Smooth muscle cell (in vitro differentiated cells): ENCODE measurements around the gene NEK6. TPM values are rescaled to one million over a fixed set of nuclear protein-coding genes. Genes with fewer than 3 reads are reported as not detected.
A peak's percentile ranks its signal among the peaks of the same experiment; 100 is the strongest.

Experiments used
- DNase-seq: peaks from one replicate; lab custom pipeline; 2025; ENCODE audit not compliant: unreplicated experiment; lab: John Stamatoyannopoulos, UW
- H2AFZ ChIP-seq: fragments of 200-600 bp; sonication (generic); 2 replicates; pipeline ENCODE4 v1.6.0; 2016; ENCODE audit warnings: antibody characterized with exemption, low read depth, mild to moderate bottlenecking
- H3F3A ChIP-seq: fragments of 200-600 bp; sonication (generic); 2 replicates; pipeline ENCODE4 v1.6.0; 2017; ENCODE audit warnings: antibody characterized with exemption, low read depth
- H3K27ac ChIP-seq: fragments of 200-600 bp; sonication (generic); 2 replicates; pipeline ENCODE4 v1.5.1; 2016; ENCODE audit warnings: low read depth, mild to moderate bottlenecking
- H3K27me3 ChIP-seq: fragments of 200-600 bp; sonication (generic); 2 replicates; pipeline ENCODE4 v1.6.1; 2016; ENCODE audit warnings: low read depth, mild to moderate bottlenecking
- H3K36me3 ChIP-seq: fragments of 200-600 bp; sonication (generic); 2 replicates; pipeline ENCODE4 v1.5.1; 2016; ENCODE audit warnings: low read depth
- H3K4me1 ChIP-seq: fragments of 200-600 bp; sonication (generic); 2 replicates; pipeline ENCODE4 v1.5.1; 2016; ENCODE audit warnings: low read depth
- H3K4me2 ChIP-seq: fragments of 200-600 bp; sonication (generic); 2 replicates; pipeline ENCODE4 v1.6.0; 2016; ENCODE audit warnings: mild to moderate bottlenecking
- H3K4me3 ChIP-seq: fragments of 200-600 bp; sonication (generic); 2 replicates; pipeline ENCODE4 v1.5.1; 2016; ENCODE audit warnings: mild to moderate bottlenecking
- H3K79me2 ChIP-seq: fragments of 200-600 bp; sonication (generic); 2 replicates; pipeline ENCODE4 v1.6.0; 2016; ENCODE audit warnings: low read depth, mild to moderate bottlenecking
- H3K9ac ChIP-seq: fragments of 200-600 bp; sonication (generic); 2 replicates; pipeline ENCODE4 v1.6.0; 2016; ENCODE audit warnings: low read depth
- H3K9me3 ChIP-seq: fragments of 200-600 bp; sonication (generic); replicated peaks from 2 replicates; pipeline ENCODE4 v1.5.1; 2016; ENCODE audit warnings: low read depth
- H4K20me1 ChIP-seq: fragments of 200-600 bp; sonication (generic); 2 replicates; pipeline ENCODE4 v1.6.0; 2016; ENCODE audit warnings: low read depth
- WGBS: methylation state at CpG from one replicate; pipeline ENCODE4 v1.1.7; 2016; ENCODE audit warnings: low lambda C conversion rate; 5-methylcytosine and 5-hydroxymethylcytosine counted together
- polyA plus RNA-seq: library from polyadenylated mRNA; unstranded; fragments of >200 nt; fragmentation: Nextera tagmentation; extraction: Ambion mirVana; gene quantifications from 2 replicates; pipeline ENCODE4 v1.2.1, GENCODE V29; 2016
- total RNA-seq: library from RNA; depleted of rRNA; stranded (reverse); fragments of >200 nt; gene quantifications from 2 replicates; pipeline ENCODE4 v1.2.3, GENCODE V29; 2014
- TF ChIP-seq, protein P1 (sequence below): fragments of 200-600 bp; sonication (generic); IDR thresholded peaks from 2 replicates; pipeline ENCODE4 v1.5.1; 2017; ENCODE audit warnings: borderline replicate concordance, mild to moderate bottlenecking, antibody characterized with exemption; ENCODE audit not compliant: insufficient read depth, poor library complexity, severe bottlenecking

The NEK6 gene
- total and polyA plus RNA-seq, 2 experiments from 2014 or later, result 45.9 to 108 TPM

DNA sequence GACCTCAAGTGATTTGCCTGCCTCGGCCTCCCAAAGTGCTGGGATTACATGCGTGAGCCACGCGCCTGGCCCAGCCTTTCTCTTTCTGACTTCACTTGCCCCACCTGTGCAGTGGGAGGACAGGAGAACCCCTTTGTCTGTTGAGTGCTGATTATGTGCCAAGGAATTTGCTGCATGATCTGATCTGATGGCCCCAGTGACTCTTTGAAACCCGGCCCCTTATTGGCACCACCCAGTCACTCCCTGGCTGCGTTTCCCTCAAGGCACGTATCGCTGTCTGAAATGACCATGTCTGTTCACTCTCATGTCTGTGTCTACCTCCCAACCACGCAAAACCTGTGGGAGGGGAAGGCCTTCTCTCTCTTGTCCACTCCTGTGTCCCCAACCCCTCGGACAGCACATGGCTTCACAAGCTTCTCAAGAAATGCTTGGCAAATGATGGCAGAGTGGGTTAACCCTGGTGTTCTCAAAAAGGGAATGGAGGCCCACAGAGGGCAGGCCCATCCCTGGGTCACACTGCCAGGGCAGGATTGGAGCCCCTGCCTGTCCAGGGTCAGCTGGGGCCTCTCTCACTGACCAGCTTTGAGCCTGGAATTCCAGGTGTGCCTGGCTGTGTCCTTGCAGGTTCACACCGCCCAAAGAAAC lies 21.9 kb downstream of the NEK6 start:
- Histone ChIP-seq H3K4me1 (peaks cover 21% of the 10 kb centered on the region), H3K27me3 (no peaks in the 10 kb centered on the region), H3K36me3 (no peaks in the 10 kb centered on the region), H2AFZ (no peak overlapping the region), H4K20me1 (peaks cover 99% of the 10 kb centered on the region), H3K4me3 (no peak overlapping the region), H3K27ac (peak overlapping the region; percentile 66), H3K79me2 (peaks cover 99% of the 10 kb centered on the region), H3K9me3 (no peaks in the 10 kb centered on the region), H3F3A (peaks cover 14% of the 10 kb centered on the region), H3K4me2 (peak overlapping the region; percentile 21), H3K9ac (no peak overlapping the region)
- 78% methylated on average over 11 of the region's 11 CpGs for WGBS
- TF ChIP-seq, protein P1, sequence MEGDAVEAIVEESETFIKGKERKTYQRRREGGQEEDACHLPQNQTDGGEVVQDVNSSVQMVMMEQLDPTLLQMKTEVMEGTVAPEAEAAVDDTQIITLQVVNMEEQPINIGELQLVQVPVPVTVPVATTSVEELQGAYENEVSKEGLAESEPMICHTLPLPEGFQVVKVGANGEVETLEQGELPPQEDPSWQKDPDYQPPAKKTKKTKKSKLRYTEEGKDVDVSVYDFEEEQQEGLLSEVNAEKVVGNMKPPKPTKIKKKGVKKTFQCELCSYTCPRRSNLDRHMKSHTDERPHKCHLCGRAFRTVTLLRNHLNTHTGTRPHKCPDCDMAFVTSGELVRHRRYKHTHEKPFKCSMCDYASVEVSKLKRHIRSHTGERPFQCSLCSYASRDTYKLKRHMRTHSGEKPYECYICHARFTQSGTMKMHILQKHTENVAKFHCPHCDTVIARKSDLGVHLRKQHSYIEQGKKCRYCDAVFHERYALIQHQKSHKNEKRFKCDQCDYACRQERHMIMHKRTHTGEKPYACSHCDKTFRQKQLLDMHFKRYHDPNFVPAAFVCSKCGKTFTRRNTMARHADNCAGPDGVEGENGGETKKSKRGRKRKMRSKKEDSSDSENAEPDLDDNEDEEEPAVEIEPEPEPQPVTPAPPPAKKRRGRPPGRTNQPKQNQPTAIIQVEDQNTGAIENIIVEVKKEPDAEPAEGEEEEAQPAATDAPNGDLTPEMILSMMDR, result no peak
- DNase-seq, result no peak

DNA sequence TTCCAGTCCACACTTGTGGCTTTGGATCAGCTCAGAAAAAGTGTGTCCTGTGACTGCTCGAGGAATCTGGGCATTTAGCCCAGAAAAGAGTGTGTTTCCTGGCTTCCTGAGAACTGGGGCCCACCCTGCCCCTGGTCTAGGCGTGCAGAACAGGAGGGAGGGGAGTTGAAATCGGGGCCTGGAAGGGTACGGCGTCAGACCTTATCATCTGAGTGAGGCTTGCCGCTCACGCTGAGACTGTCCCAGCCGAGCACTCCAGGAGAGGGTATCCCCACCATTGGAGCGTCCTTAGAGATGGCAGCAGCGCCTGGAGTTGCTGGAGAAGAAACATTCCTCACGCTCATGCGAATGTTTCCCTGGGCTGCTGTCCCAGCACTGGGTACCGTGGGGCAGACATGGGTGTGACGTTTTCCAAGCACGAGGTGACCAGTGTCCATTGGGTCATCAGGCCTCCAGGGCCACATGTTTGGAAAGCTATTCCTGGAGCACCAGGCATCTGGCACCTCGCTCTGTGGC lies 22.5 kb downstream of the NEK6 start:
- H4K20me1 ChIP-seq, result peaks cover 99% of the 10 kb centered on the region
- no peak overlapping the region for H3K9ac ChIP-seq
- TF ChIP-seq, protein P1, result no peak
- 75% methylated on average over 16 of the region's 16 CpGs for WGBS
- no peaks in the 10 kb centered on the region for H3K27me3 ChIP-seq
- DNase-seq, result no peak
- peak overlapping the region; percentile 66 for H3K27ac ChIP-seq
- no peak overlapping the region for H3K4me2 ChIP-seq
- H3K79me2 ChIP-seq, result peaks cover 98% of the 10 kb centered on the region
- peaks cover 20% of the 10 kb centered on the region for H3F3A ChIP-seq
- no peaks in the 10 kb centered on the region for H3K36me3 ChIP-seq
- no peak overlapping the region for H2AFZ ChIP-seq
- no peak overlapping the region for H3K4me3 ChIP-seq
- H3K4me1 ChIP-seq, result peaks cover 26% of the 10 kb centered on the region
- H3K9me3 ChIP-seq, result no peaks in the 10 kb centered on the region

DNA sequence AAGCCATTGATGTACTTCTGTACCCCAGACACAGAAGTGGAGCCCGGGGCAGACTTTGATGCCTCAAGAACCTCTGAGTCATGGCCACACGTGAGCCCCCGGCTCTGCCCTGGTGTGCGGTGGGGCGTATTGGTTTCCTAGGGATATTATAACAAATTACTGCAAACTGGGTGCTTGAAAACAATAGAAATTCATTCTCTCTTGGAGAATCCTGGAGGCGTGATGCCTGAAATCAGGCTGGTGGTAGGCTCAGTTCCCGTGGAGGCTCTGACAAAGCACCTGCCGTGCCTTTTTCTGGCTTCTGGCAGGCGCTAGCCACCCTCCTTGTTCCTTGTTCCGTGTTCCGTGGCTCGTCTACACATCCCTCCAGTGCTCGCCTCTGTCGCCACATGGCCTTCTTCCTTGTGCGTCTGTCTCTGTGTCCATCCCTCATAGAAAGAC lies 24.2 kb downstream of the NEK6 start:
- peak overlapping the region; percentile 100 for H3K27ac ChIP-seq
- peaks cover 31% of the 10 kb centered on the region for H3F3A ChIP-seq
- 80% methylated on average over 15 of the region's 15 CpGs for WGBS
- TF ChIP-seq, protein P1, result no peak
- no peak overlapping the region for H3K4me3 ChIP-seq
- H3K9ac ChIP-seq, result peak overlapping the region; percentile 56
- peaks cover 89% of the 10 kb centered on the region for H3K79me2 ChIP-seq
- H4K20me1 ChIP-seq, result peaks cover 99% of the 10 kb centered on the region
- H3K4me2 ChIP-seq, result peak overlapping the region; percentile 37
- no peaks in the 10 kb centered on the region for H3K27me3 ChIP-seq
- no peaks in the 10 kb centered on the region for H3K36me3 ChIP-seq
- no peak overlapping the region for H2AFZ ChIP-seq
- no peak for DNase-seq
- H3K4me1 ChIP-seq, result peaks cover 39% of the 10 kb centered on the region
- no peaks in the 10 kb centered on the region for H3K9me3 ChIP-seq
